Measurements from ENCODE around the gene AJM1.
"Not testable (repeated sequence)": the region's sequence is repeated elsewhere in the genome, so short reads cannot be mapped to it uniquely, and the experiment has no call there.

Gene AJM1

DNA sequence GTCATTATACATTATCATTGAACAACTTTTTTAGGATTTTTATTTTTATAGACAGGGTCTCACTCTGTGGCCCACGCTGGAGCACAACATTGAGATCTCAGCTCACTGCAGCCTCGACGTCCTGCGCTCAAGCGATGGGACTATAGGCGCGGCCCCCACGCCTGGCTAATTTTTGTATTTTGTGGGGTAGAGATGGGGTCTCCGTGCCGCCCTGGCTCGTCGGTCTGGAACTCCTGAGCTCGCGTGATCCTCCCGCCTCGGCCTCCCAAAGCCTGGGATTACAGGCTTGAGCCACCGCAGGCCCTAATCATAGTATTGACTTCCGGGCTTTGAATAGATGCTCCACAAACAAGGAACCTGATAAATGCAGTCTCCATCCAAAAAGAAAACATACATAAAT is 25.2 kb downstream of the AJM1 start:
- TF ChIP-seq, protein P1, sequence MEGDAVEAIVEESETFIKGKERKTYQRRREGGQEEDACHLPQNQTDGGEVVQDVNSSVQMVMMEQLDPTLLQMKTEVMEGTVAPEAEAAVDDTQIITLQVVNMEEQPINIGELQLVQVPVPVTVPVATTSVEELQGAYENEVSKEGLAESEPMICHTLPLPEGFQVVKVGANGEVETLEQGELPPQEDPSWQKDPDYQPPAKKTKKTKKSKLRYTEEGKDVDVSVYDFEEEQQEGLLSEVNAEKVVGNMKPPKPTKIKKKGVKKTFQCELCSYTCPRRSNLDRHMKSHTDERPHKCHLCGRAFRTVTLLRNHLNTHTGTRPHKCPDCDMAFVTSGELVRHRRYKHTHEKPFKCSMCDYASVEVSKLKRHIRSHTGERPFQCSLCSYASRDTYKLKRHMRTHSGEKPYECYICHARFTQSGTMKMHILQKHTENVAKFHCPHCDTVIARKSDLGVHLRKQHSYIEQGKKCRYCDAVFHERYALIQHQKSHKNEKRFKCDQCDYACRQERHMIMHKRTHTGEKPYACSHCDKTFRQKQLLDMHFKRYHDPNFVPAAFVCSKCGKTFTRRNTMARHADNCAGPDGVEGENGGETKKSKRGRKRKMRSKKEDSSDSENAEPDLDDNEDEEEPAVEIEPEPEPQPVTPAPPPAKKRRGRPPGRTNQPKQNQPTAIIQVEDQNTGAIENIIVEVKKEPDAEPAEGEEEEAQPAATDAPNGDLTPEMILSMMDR (IDR thresholded peaks at IDR 0.05; ENCODE audit: low read depth, low read length), result no peak
- in situ Hi-C loops (cut with HindIII; ENCODE audit: low sequenced_read_pairs), result no loop called here
- DNase-seq (ENCODE audit: low read depth, low spot score), result no peak
- no peak overlapping the region for H3K4me3 ChIP-seq (ENCODE audit: low read depth, low read length)

DNA sequence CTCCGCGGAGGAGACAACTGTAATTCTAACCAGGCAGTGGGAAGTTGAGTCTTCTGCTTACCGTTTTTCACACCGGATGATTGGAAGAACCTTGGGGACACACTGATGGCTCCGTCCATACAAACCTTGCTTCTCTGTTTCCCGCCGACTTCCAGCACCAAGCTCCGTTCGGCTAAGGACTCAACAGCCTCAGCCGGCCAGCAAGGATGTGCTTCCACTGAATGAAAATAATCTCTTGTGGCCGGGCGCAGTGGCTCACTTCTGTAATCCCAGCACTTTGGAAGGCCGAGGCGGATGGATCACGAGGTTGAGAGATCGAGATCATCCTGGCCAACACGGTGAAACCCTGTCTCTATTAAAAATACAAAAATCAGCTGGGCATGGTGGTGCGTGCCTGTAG is 25.6 kb downstream of the AJM1 start:
- no peak for DNase-seq (ENCODE audit: low read depth, low spot score)
- in situ Hi-C loops (cut with HindIII; ENCODE audit: low sequenced_read_pairs), result no loop called here
- TF ChIP-seq, protein P1 (IDR thresholded peaks at IDR 0.05; ENCODE audit: low read depth, low read length), result no peak
- H3K4me3 ChIP-seq (ENCODE audit: low read depth, low read length), result no peak overlapping the region

DNA sequence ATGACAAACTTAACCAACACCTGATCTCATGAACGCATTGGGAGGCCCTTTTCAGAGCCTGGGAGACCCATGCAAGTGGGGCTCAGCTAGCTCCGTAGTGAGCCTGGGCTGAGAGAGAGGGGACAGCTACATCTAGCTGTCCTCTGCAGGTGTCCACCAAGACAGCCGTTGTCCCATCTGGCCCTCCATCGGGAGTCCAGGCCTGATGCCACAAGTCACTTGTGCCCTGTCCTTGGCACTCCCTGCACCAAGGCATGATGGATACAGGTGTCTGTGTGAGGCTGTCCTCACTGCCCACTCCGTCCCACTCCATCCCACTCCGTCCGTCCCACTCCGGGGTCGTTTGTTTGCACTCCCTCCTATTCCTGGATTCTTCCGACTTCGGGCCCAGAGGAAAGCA is 26.4 kb downstream of the AJM1 start:
- no peak overlapping the region for H3K4me3 ChIP-seq (ENCODE audit: low read depth, low read length)
- in situ Hi-C loops (cut with HindIII; ENCODE audit: low sequenced_read_pairs), result no loop called here
- TF ChIP-seq, protein P1 (IDR thresholded peaks at IDR 0.05; ENCODE audit: low read depth, low read length), result no peak
- DNase-seq (ENCODE audit: low read depth, low spot score), result no peak

DNA sequence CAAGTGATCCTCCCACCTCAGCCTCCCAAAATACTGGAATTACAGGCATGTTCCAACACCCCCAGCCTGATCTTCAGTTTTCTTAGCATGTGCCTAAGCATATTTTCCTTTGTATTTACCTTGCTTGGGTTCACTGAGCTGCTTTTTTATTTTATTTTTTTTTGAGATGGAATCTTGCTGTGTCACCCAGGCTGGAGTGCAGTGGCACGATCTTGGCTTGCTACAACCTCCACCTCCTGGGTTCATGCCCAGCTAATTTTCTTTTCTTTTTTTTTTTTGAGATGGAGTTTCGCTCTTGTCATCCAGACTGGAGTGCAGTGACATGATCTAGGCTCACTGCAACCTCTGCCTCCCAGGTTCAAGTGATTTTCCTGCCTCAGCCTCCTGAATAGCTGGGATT is 27.3 kb downstream of the AJM1 start:
- in situ Hi-C loops (cut with HindIII; ENCODE audit: low sequenced_read_pairs); DNase-seq (ENCODE audit: low read depth, low spot score); H3K4me3 ChIP-seq (ENCODE audit: low read depth, low read length): not testable (repeated sequence)

DNA sequence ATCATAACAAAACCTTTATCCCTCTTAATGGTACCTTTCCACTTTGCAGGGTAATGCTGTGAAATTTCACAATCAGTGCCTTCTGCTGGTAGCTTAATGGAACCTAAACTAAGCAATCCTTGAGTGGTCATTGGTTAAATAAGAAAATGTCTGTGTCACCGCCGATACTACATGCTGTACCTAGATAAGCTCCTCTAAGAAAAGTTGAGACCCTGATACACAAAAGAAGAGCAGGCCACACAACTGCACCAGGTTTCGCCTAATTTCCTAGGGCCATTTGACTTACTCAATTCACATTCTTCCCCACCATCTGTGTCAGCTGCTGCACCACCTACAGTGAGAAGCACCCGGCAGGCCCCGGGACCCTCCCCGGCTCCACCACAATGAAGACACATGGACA is 32.9 kb downstream of the AJM1 start:
- in situ Hi-C loops (cut with HindIII; ENCODE audit: low sequenced_read_pairs), result no loop called here
- no peak overlapping the region for H3K4me3 ChIP-seq (ENCODE audit: low read depth, low read length)
- TF ChIP-seq, protein P1 (IDR thresholded peaks at IDR 0.05; ENCODE audit: low read depth, low read length), result no peak
- DNase-seq (ENCODE audit: low read depth, low spot score), result no peak

DNA sequence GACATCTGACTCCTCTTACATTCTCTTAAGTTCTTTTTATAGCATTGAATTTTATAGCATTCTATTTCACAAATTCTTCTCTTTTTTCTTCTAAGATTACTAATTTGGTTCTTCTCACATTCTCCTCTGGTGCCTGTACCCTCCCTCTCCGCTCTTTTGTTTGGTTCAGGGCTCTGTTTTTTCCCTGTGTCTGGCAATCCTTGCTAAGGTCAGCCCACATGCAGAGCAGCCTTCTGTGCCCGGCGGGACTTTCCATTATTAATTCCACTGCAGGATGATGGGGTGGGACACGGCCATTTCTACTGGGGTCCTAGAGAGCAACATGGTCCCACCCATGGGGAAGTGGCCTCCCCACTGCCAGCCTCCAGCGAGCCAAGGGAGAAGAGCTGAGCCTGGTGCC is 34.2 kb downstream of the AJM1 start:
- in situ Hi-C loops (cut with HindIII; ENCODE audit: low sequenced_read_pairs), result no loop called here
- no peak overlapping the region for H3K4me3 ChIP-seq (ENCODE audit: low read depth, low read length)
- TF ChIP-seq, protein P1 (IDR thresholded peaks at IDR 0.05; ENCODE audit: low read depth, low read length), result no peak
- DNase-seq (ENCODE audit: low read depth, low spot score), result no peak

DNA sequence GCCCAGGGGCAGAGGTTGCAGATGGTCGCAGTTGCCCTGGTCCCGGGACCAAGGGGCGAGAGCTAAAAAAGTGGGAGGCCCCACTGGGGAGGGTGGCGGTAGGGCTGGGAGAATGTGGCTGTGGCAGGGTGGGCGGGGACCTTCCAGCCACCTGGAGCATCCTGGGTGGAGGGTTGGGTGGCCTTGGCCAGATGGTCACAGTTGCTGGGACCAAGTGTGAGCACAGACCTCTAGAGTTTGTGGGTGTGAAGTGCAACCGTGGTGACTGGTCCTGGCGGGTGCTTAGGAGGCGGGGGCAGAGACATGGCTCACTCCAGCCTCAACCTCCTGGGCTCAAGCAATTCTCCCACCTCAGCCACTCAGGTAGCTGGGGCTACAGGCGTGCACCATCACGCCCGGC is 38.4 kb downstream of the AJM1 start:
- H3K4me3 ChIP-seq (ENCODE audit: low read depth, low read length), result no peak overlapping the region
- TF ChIP-seq, protein P1 (IDR thresholded peaks at IDR 0.05; ENCODE audit: low read depth, low read length), result no peak
- in situ Hi-C loops (cut with HindIII; ENCODE audit: low sequenced_read_pairs), result no loop called here
- no peak for DNase-seq (ENCODE audit: low read depth, low spot score)
